PFSK-1 (cell line): ENCODE results near the gene CEP104.

Experiments used
- POLR2AphosphoS5 ChIP-seq: IDR thresholded peaks from 2 replicates; pipeline ENCODE4 v1.6.1; 2012; ENCODE audit warnings: low read depth, mild to moderate bottlenecking, control low read depth, low read length, moderate library complexity
- SIN3A ChIP-seq: IDR thresholded peaks from 2 replicates; pipeline ENCODE4 v1.6.1; 2012; ENCODE audit warnings: mild to moderate bottlenecking, low read length, moderate library complexity, borderline replicate concordance; ENCODE audit not compliant: insufficient read depth
- TAF1 ChIP-seq: IDR thresholded peaks from 2 replicates; pipeline ENCODE4 v1.6.1; 2012; ENCODE audit warnings: low read length, control low read depth, borderline replicate concordance; ENCODE audit not compliant: insufficient read depth

DNA sequence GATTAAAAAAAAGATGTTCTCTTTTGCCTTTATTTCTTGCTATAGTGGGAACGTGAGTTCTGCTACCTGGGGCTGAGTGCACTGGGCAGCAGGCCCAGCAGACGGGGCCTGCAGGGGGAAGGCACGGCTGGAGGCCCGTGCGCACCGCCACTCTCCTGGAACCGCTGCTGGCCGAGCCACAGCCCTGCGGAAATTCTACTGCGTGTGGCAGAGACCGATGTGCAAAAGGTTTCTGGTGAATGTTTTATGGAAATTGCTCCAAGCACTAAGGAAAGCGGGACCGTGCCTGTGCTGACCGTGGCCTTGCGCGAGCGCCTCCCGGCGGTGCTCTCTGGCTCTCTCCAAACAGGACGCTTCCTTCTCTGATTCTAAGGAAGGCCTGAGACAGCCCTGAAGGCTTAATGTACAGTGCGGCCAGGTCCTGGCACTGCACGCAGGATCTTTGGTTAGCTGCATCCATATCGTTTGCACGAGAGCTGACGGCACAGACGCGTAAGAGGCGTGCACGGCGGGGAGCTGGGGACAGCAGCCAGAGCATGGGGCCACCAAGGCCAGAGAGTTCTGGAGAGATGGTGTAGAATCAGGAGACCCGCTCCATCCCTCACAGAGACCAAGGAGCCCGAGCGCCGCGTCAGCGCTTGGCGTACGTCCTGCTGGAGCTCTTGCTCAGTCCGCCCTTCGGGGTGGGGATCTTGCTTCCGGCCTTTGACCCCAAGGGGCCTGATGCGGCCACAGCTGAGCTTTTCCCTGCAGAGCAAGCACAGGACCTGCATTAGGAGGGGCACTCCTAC is 42.0 kb downstream of the CEP104 start:
- TF ChIP-seq TAF1 (no peak), POLR2AphosphoS5 (no peak), SIN3A (no peak)
